Measurements from ENCODE around the gene PRDM11.
"Not testable (repeated sequence)": the region's sequence is repeated elsewhere in the genome, so short reads cannot be mapped to it uniquely, and the experiment has no call there.

The PRDM11 gene

DNA sequence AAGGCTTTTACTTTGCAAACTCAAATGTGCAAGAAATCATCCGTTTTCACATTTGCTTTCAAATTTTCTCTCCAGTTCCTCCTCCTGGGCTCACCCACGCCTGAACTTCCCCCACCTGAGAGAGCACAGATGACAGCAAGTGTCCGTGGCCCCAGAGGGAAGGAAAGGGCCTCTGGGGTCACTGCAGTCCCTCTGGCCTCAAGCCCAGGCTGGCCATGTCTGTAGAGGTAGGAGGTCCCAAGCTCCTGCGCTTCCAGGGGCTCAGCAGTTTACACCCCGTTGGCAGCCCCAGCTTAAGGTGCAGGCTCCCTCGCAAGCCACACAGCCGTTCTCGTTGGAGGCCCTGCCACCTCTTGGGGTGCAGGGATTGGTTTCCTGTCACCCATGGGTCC is 40.5 kb upstream of the PRDM11 start:
- H3K27me3 ChIP-seq (ENCODE audit: control insufficient read depth, insufficient read depth, low read length), result no peaks in the 10 kb centered on the region
- H3K9me3 ChIP-seq (ENCODE audit: control insufficient read depth, insufficient read depth, low read length), result no peaks in the 10 kb centered on the region
- no peak overlapping the region for H3K27ac ChIP-seq (ENCODE audit: low read length)
- no peaks in the 10 kb centered on the region for H3K36me3 ChIP-seq (ENCODE audit: control insufficient read depth, insufficient read depth, low read length)
- WGBS (ENCODE audit: insufficient coverage, insufficient read length), result no CpG with 5 or more reads among the region's 8 CpGs
- no peak overlapping the region for H3K4me3 ChIP-seq (ENCODE audit: low read length)
- DNase-seq (ENCODE audit: low read depth, low spot score), result no peak
- no peaks in the 10 kb centered on the region for H3K4me1 ChIP-seq (ENCODE audit: control insufficient read depth, insufficient read depth, low read length)

DNA sequence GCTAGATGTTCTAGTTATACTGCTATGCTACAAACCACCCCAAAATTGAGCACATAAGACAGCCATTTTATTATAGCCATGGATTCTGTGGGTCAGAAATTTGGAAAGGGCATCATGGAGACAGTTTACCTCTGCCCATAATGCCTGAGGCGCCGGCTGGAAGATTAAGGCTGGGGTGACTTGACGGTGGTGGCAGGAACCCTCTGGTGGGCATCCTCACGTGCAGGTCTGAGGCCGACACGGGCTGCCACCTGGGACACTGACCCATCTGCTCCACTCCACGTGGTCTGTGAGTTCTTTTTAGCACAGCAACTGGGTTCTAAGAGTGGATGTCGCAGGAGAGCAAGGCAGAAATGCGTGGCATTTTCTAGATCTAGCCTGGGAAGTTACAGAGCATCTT is 40.0 kb upstream of the PRDM11 start:
- no peaks in the 10 kb centered on the region for H3K4me1 ChIP-seq (ENCODE audit: control insufficient read depth, insufficient read depth, low read length)
- no peak for DNase-seq (ENCODE audit: low read depth, low spot score)
- no peaks in the 10 kb centered on the region for H3K36me3 ChIP-seq (ENCODE audit: control insufficient read depth, insufficient read depth, low read length)
- WGBS (ENCODE audit: insufficient coverage, insufficient read length), result no CpG with 5 or more reads among the region's 9 CpGs
- H3K27ac ChIP-seq (ENCODE audit: low read length), result no peak overlapping the region
- no peak overlapping the region for H3K4me3 ChIP-seq (ENCODE audit: low read length)
- no peaks in the 10 kb centered on the region for H3K9me3 ChIP-seq (ENCODE audit: control insufficient read depth, insufficient read depth, low read length)
- H3K27me3 ChIP-seq (ENCODE audit: control insufficient read depth, insufficient read depth, low read length), result no peaks in the 10 kb centered on the region

DNA sequence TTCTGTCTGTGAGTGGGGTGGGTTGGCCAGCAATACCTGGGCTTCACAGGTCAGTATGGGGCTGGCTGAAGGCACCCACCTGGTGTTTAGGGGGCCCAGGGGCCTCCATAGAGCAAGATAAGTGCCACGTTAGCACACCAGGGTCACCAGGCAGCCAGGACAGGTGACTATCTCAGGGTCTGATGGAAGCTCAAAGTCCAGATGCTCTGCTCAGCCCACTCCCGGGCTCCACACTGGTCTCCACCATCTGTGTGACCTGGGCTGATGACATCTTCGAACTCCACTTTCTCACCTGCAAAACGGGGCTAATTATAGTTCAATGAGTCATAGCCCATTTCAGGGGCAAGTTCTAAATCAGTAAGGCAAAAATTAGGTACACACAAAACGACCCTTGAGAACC is 39.4 kb upstream of the PRDM11 start:
- WGBS (ENCODE audit: insufficient coverage, insufficient read length), result no CpG with 5 or more reads among the region's 5 CpGs
- Histone ChIP-seq H3K27ac (ENCODE audit: low read length) (no peak overlapping the region), H3K4me1 (ENCODE audit: control insufficient read depth, insufficient read depth, low read length) (no peaks in the 10 kb centered on the region), H3K9me3 (ENCODE audit: control insufficient read depth, insufficient read depth, low read length) (no peaks in the 10 kb centered on the region), H3K36me3 (ENCODE audit: control insufficient read depth, insufficient read depth, low read length) (no peaks in the 10 kb centered on the region), H3K4me3 (ENCODE audit: low read length) (no peak overlapping the region), H3K27me3 (ENCODE audit: control insufficient read depth, insufficient read depth, low read length) (no peaks in the 10 kb centered on the region)
- no peak for DNase-seq (ENCODE audit: low read depth, low spot score)

DNA sequence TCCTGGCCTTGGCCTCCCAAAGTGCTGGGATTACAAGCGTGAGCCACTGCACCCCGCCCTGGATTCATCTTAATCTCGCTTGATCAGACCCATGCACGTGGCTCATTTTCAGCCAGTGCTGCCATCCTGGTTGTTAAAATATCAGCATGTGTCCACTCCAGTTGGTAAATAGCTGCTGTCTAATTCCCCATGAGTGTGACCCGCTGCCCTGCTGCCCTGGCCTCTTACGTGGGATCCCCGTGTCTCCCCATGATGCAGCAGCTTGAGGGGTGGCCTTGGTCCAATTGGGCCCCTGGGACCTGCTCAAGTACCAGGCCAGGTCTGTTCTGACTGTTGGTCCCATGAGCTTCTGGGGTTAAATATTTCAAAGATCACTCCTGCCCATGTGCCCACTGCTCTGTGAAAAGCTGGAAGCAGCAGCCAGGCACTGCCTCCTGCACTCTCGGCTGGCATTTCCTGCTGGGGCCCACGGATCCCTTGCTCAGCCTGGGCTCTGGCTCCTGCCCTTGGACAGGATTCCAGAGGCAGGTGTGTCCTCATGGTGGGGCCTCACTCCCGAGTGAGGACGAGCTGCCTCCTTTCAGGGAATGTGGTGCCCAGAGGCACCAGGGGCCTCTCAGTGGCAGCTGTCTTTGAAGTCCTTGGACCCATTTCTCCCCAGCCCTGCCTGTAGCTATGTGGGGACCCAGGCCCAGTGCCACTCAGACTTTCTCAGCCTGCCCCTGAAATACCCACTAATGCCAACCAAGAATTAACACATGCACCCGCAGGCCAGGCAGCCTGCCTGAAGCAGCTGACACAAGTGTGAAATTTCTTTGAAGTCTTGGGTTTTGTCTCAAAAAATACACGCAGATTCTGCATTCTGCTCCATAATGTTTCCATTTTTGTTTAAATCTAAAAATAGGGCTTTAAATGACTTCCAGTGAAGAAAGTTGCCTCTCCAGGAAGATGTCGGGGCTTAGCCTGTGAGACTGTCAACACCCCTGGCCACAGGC is 38.1 kb upstream of the PRDM11 start:
- no CpG with 5 or more reads among the region's 14 CpGs for WGBS (ENCODE audit: insufficient coverage, insufficient read length)
- Histone ChIP-seq H3K27ac (ENCODE audit: low read length) (no peak overlapping the region), H3K4me1 (ENCODE audit: control insufficient read depth, insufficient read depth, low read length) (no peaks in the 10 kb centered on the region), H3K36me3 (ENCODE audit: control insufficient read depth, insufficient read depth, low read length) (no peaks in the 10 kb centered on the region), H3K4me3 (ENCODE audit: low read length) (no peak overlapping the region), H3K9me3 (ENCODE audit: control insufficient read depth, insufficient read depth, low read length) (no peaks in the 10 kb centered on the region), H3K27me3 (ENCODE audit: control insufficient read depth, insufficient read depth, low read length) (no peaks in the 10 kb centered on the region)
- DNase-seq (ENCODE audit: low read depth, low spot score), result no peak

DNA sequence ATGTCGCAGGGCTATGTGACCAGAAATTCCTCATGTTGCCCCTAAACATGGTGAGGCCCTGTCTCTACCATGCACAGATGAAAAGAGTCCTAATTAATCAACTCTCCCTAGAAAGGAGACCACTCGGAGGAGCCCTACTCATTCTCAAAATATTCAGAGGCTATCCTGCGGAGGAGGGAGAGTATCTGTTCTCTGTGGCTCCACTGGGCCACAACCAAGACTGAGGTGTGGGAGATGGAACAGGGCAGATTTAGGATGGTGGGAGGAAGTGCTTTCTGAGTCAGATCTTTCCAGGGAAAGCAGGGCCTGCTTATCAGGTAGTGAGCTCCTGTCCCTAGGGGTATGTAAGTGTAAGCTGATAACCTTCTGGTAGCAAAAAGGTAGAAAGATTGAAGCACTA is 37.0 kb upstream of the PRDM11 start:
- WGBS (ENCODE audit: insufficient coverage, insufficient read length), result no CpG with 5 or more reads among the region's 3 CpGs
- Histone ChIP-seq H3K27ac (ENCODE audit: low read length) (no peak overlapping the region), H3K36me3 (ENCODE audit: control insufficient read depth, insufficient read depth, low read length) (no peaks in the 10 kb centered on the region), H3K9me3 (ENCODE audit: control insufficient read depth, insufficient read depth, low read length) (no peaks in the 10 kb centered on the region), H3K27me3 (ENCODE audit: control insufficient read depth, insufficient read depth, low read length) (no peaks in the 10 kb centered on the region), H3K4me1 (ENCODE audit: control insufficient read depth, insufficient read depth, low read length) (no peaks in the 10 kb centered on the region), H3K4me3 (ENCODE audit: low read length) (no peak overlapping the region)
- no peak for DNase-seq (ENCODE audit: low read depth, low spot score)

DNA sequence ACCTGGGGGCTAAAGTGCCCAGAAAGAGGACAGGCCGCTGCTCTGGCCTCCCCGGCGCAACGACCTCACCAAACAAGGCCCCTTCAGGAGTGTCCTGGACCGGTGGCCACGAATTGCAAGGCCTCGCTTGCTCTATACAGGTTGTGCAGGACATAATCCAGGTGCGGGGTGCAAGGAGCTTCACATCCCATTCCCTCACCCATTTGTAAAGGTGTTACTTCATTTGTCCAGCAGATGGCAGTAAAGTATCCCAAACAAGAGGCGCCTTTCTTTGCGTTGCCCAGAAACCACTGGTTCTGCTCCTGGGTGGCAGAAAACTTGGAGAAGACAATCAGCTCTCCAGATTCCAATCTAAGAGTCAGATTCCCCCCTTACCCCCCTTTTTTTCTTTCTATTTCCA is 35.9 kb upstream of the PRDM11 start:
- H3K27me3 ChIP-seq (ENCODE audit: control insufficient read depth, insufficient read depth, low read length), result no peaks in the 10 kb centered on the region
- H3K9me3 ChIP-seq (ENCODE audit: control insufficient read depth, insufficient read depth, low read length), result no peaks in the 10 kb centered on the region
- H3K36me3 ChIP-seq (ENCODE audit: control insufficient read depth, insufficient read depth, low read length), result no peaks in the 10 kb centered on the region
- H3K4me1 ChIP-seq (ENCODE audit: control insufficient read depth, insufficient read depth, low read length), result no peaks in the 10 kb centered on the region
- no peak overlapping the region for H3K27ac ChIP-seq (ENCODE audit: low read length)
- no peak overlapping the region for H3K4me3 ChIP-seq (ENCODE audit: low read length)
- WGBS (ENCODE audit: insufficient coverage, insufficient read length), result no CpG with 5 or more reads among the region's 10 CpGs
- peak; percentile 55 for DNase-seq (ENCODE audit: low read depth, low spot score)

DNA sequence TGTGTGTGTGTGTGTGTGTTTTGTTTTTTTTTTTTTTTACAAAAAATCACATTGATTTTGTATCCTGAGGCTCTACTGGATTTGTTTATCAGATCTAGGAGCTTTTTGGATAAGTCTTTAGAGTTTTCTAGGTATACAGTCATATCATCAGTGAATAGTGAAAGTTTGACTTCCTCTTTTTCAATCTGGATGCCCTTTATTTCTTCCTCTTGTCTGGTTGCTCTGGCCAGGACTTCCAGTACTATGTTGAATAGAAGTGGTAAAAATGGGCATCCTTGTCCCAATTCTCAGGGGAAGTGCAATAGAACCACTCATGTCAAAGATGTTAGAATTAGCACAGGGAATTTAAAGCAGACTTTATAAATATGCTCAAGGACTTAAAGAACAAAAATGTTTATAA is 32.6 kb upstream of the PRDM11 start:
- Histone ChIP-seq H3K9me3 (ENCODE audit: control insufficient read depth, insufficient read depth, low read length) (no peaks in the 10 kb centered on the region), H3K4me1 (ENCODE audit: control insufficient read depth, insufficient read depth, low read length) (no peaks in the 10 kb centered on the region), H3K4me3 (ENCODE audit: low read length) (no peak overlapping the region), H3K36me3 (ENCODE audit: control insufficient read depth, insufficient read depth, low read length) (no peaks in the 10 kb centered on the region), H3K27me3 (ENCODE audit: control insufficient read depth, insufficient read depth, low read length) (no peaks in the 10 kb centered on the region), H3K27ac (ENCODE audit: low read length) (no peak overlapping the region)
- no peak for DNase-seq (ENCODE audit: low read depth, low spot score)

DNA sequence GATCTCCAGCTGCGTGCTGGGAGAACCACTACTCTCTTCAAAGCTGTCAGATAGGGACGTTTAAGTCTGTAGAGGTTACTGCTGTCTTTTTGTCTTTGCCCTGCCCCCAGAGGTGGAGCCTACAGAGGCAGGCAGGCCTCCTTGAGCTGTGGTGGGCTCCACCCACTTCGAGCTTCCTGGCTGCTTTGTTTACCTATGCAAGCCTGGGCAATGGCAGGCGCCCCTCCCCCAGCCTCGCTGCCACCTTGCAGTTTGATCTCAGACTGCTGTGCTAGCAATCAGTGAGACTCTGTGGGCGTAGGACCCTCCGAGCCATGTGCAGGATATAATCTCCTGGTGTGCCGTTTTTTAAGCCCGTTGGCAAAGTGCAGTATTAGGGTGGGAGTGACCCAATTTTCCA is 18.6 kb upstream of the PRDM11 start:
- H3K27ac ChIP-seq (ENCODE audit: low read length); H3K4me3 ChIP-seq (ENCODE audit: low read length); DNase-seq (ENCODE audit: low read depth, low spot score); H3K4me1 ChIP-seq (ENCODE audit: control insufficient read depth, insufficient read depth, low read length); H3K36me3 ChIP-seq (ENCODE audit: control insufficient read depth, insufficient read depth, low read length); H3K27me3 ChIP-seq (ENCODE audit: control insufficient read depth, insufficient read depth, low read length); H3K9me3 ChIP-seq (ENCODE audit: control insufficient read depth, insufficient read depth, low read length): not testable (repeated sequence)
- WGBS (ENCODE audit: insufficient coverage, insufficient read length), result no CpG with 5 or more reads among the region's 9 CpGs

DNA sequence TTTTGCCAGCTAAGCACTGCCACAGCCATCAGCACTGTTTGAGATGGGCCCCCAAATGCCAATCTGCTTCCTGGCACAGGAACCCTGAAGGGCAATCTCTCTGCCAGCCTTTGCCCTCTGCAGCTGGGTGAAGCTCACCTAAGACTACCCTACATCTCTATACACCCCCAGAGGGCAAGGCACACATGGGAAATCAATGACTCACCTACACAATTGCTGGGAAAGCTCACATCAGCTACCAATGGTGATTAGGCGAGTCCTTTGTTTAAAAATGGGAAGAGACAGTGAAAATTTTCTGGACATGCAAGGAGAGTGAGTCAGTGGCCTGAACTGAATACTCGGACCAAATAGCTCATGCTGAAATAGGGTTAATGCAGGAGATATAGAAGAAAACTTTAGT is 12.6 kb upstream of the PRDM11 start:
- WGBS (ENCODE audit: insufficient coverage, insufficient read length), result no CpG with 5 or more reads among the region's 2 CpGs
- no peaks in the 10 kb centered on the region for H3K9me3 ChIP-seq (ENCODE audit: control insufficient read depth, insufficient read depth, low read length)
- no peaks in the 10 kb centered on the region; the same call in 1 of the 2 replicates for H3K27me3 ChIP-seq (ENCODE audit: control insufficient read depth, insufficient read depth, low read length)
- H3K36me3 ChIP-seq (ENCODE audit: control insufficient read depth, insufficient read depth, low read length), result no peaks in the 10 kb centered on the region
- no peak overlapping the region for H3K4me3 ChIP-seq (ENCODE audit: low read length)
- H3K4me1 ChIP-seq (ENCODE audit: control insufficient read depth, insufficient read depth, low read length), result no peaks in the 10 kb centered on the region
- DNase-seq (ENCODE audit: low read depth, low spot score), result no peak
- no peak overlapping the region for H3K27ac ChIP-seq (ENCODE audit: low read length)

DNA sequence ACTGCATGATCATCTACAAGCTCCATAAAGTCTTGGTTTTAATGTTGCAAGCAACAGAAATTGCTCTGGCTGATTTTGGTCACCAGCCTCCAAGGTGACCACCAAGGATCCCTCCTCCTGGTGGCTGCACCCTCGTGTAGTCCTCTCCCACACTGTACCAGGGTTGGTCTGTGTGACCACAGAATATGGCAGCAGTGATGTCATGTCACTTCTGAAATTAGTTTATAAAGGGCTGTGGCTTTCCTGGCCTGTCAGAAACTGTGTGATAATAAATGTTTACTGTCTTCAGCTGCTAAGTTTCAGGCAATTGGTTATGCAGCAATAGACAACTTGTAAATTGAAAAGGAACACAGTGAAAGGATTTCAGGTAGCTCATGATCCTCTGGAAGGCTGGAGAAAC is 5.3 kb upstream of the PRDM11 start:
- no peaks in the 10 kb centered on the region for H3K36me3 ChIP-seq (ENCODE audit: control insufficient read depth, insufficient read depth, low read length)
- no peaks in the 10 kb centered on the region for H3K9me3 ChIP-seq (ENCODE audit: control insufficient read depth, insufficient read depth, low read length)
- whole genome bisulfite sequencing (ENCODE audit: insufficient coverage, insufficient read length), result no CpG with 5 or more reads among the region's 1 CpG
- no peak for DNase-seq (ENCODE audit: low read depth, low spot score)
- H3K27ac ChIP-seq (ENCODE audit: low read length), result no peak overlapping the region
- no peak overlapping the region for H3K4me3 ChIP-seq (ENCODE audit: low read length)
- no peaks in the 10 kb centered on the region for H3K4me1 ChIP-seq (ENCODE audit: control insufficient read depth, insufficient read depth, low read length)
- peaks cover 3% of the 10 kb centered on the region; the same call in 1 of the 2 replicates for H3K27me3 ChIP-seq (ENCODE audit: control insufficient read depth, insufficient read depth, low read length)

DNA sequence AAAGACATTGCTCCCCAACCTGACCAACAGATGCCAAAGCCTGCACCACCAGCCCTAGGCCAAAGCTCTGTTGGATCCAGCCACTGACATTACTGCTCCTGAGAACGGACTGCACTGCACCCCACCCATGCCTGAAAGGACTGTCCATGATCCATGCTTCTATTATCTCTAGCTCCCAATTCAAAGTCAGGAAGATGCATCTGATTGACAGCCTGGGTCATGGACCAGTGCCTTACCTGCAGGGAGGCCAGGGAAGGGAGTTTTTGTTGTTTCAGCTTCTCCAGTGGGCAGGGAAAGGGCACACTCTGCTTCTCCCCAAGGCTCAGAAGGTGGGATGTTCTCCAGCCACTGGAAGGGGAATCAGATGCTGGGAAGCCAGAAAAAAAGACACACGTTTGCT is 4.8 kb upstream of the PRDM11 start:
- H3K9me3 ChIP-seq (ENCODE audit: control insufficient read depth, insufficient read depth, low read length), result no peaks in the 10 kb centered on the region
- WGBS (ENCODE audit: insufficient coverage, insufficient read length), result no CpG with 5 or more reads among the region's 2 CpGs
- no peak overlapping the region for H3K4me3 ChIP-seq (ENCODE audit: low read length)
- no peaks in the 10 kb centered on the region for H3K36me3 ChIP-seq (ENCODE audit: control insufficient read depth, insufficient read depth, low read length)
- no peaks in the 10 kb centered on the region for H3K4me1 ChIP-seq (ENCODE audit: control insufficient read depth, insufficient read depth, low read length)
- no peak for DNase-seq (ENCODE audit: low read depth, low spot score)
- H3K27ac ChIP-seq (ENCODE audit: low read length), result no peak overlapping the region
- peaks cover 3% of the 10 kb centered on the region; the same call in 1 of the 2 replicates for H3K27me3 ChIP-seq (ENCODE audit: control insufficient read depth, insufficient read depth, low read length)
